HCT116 (cell line): ENCODE results near the gene UPP1. TPM values are rescaled to one million over a fixed set of nuclear protein-coding genes. Genes with fewer than 3 reads are reported as not detected.

Source experiments
- ATAC-seq: fragments of 200-7000 bp; cut with Tn5 transposase; 2 replicates; pipeline ENCODE4 v1.9.1; 2020; ENCODE audit warnings: mild to moderate bottlenecking, moderate library complexity
- BruUV-seq: library from RNA; stranded (reverse); fragments of 400-500 nt; replicated peaks from 2 replicates; lab custom pipeline; 2021; lab: Mats Ljungman, UMichigan
- CTCF ChIA-PET: fragments of 300-600 bp; sonication (Branson Sonifier 250); formaldehyde crosslinking; loops from one replicate; lab custom pipeline; 2021; ENCODE audit warnings: antibody characterized with exemption; lab: Charles Lee
- POLR2A ChIA-PET: fragments of 300-600, 350-600 bp; sonication (Branson Sonifier 250); formaldehyde crosslinking; loops from one replicate; lab custom pipeline; 2021; ENCODE audit warnings: antibody characterized with exemption; lab: Charles Lee
- RAD21 ChIA-PET, 2 experiments: fragments of 300-600 bp; sonication (Branson Sonifier 250); formaldehyde crosslinking; loops; one replicate each; lab custom pipeline; 2023; ENCODE audit warnings: low total read pairs in 2 of 2; ENCODE audit not compliant: uncharacterized antibody in 2 of 2, unreplicated experiment in 2 of 2, low non-redundant PET in 1 of 2; lab: Charles Lee
- DNase-seq: peaks from one replicate; pipeline ENCODE4 v3.0.0-alpha.2; 2010; ENCODE audit warnings: low read depth, low spot score
- H2AFZ ChIP-seq: fragments of 200-600 bp; shearing (Covaris generic), sonication (generic); 2 replicates; pipeline ENCODE4 v1.6.1; 2017; ENCODE audit warnings: low read depth, mixed run types, mixed read lengths, antibody characterized with exemption, low read length; ENCODE audit not compliant: poor library complexity, severe bottlenecking
- H3K27ac ChIP-seq: 2 replicates; pipeline ENCODE4 v1.5.1; 2012; ENCODE audit warnings: low read depth, low read length
- H3K27me3 ChIP-seq: fragments of 200-600 bp; sonication (generic); 2 replicates; pipeline ENCODE4 v1.6.1; 2016; ENCODE audit warnings: mixed run types, low read length, mixed read lengths; ENCODE audit not compliant: insufficient read depth
- H3K36me3 ChIP-seq, 2 experiments: fragments of 200-500 bp in 1 of 2; fragments of 200-600 bp in 1 of 2; sonication (Bioruptor generic) in 1 of 2; sonication (generic) in 1 of 2; 2 replicates each; pipeline versions ENCODE4 v1.5.1 to v1.6.1; 2014 to 2016; ENCODE audit warnings: low read length in 2 of 2, inconsistent platforms in 1 of 2, mixed read lengths in 1 of 2, mixed run types in 1 of 2; ENCODE audit not compliant: insufficient read depth in 2 of 2, control insufficient read depth in 1 of 2
- H3K4me1 ChIP-seq, 2 experiments: fragments of 200-600 bp in 1 of 2; sonication (generic) in 1 of 2; 2 replicates each; pipeline versions ENCODE4 v1.5.1 to v1.6.1; 2012 to 2017; ENCODE audit warnings: low read length in 2 of 2, inconsistent platforms in 1 of 2, mild to moderate bottlenecking in 1 of 2, mixed read lengths in 1 of 2, mixed run types in 1 of 2, moderate library complexity in 1 of 2; ENCODE audit not compliant: insufficient read depth in 2 of 2, control insufficient read depth in 1 of 2
- H3K4me2 ChIP-seq: fragments of 200-600 bp; sonication (generic); 2 replicates; pipeline ENCODE4 v1.6.1; 2017; ENCODE audit warnings: mixed run types, low read length, mixed read lengths
- H3K4me3 ChIP-seq, 2 experiments: fragments of 200-600 bp in 1 of 2; sonication (generic) in 1 of 2; replicated peaks in 1 of 2; 2 replicates each; pipeline ENCODE4 v1.5.1; 2011 to 2016; ENCODE audit warnings: low read length in 2 of 2, control low read depth in 1 of 2, low read depth in 1 of 2, mild to moderate bottlenecking in 1 of 2, mixed read lengths in 1 of 2, mixed run types in 1 of 2
- H3K79me2 ChIP-seq: fragments of 200-600 bp; sonication (generic); 2 replicates; pipeline ENCODE4 v1.6.1; 2017; ENCODE audit warnings: mild to moderate bottlenecking, mixed run types, low read length, moderate library complexity, mixed read lengths; ENCODE audit not compliant: insufficient read depth
- H3K9ac ChIP-seq: fragments of 200-600 bp; sonication (generic); 2 replicates; pipeline ENCODE4 v1.6.1; 2016; ENCODE audit warnings: low read length, mixed read lengths
- H3K9me2 ChIP-seq: fragments of 200-600 bp; sonication (generic), shearing (Covaris generic); 2 replicates; pipeline ENCODE4 v1.6.1; 2017; ENCODE audit warnings: mixed run types, mild to moderate bottlenecking, moderate library complexity; ENCODE audit not compliant: insufficient read depth
- H3K9me3 ChIP-seq, 2 experiments: fragments of 200-500 bp in 1 of 2; fragments of 200-600 bp in 1 of 2; sonication (Bioruptor generic) in 1 of 2; sonication (generic) in 1 of 2; 2 replicates each; pipeline ENCODE4 v1.6.1; 2014 to 2017; ENCODE audit warnings: low read length in 2 of 2, mixed read lengths in 2 of 2, inconsistent platforms in 1 of 2, low read depth in 1 of 2, mild to moderate bottlenecking in 1 of 2, mixed run types in 1 of 2, moderate library complexity in 1 of 2; ENCODE audit not compliant: control insufficient read depth in 1 of 2, insufficient read depth in 1 of 2
- H4K20me1 ChIP-seq: fragments of 200-600 bp; sonication (generic), shearing (Covaris generic); 2 replicates; pipeline ENCODE4 v1.6.1; 2017; ENCODE audit warnings: mixed run types, mild to moderate bottlenecking, moderate library complexity; ENCODE audit not compliant: insufficient read depth
- EGR1 ChIP-seq: IDR thresholded peaks from 2 replicates; pipeline ENCODE4 v1.6.1; 2012; ENCODE audit warnings: low read depth
- ELF1 ChIP-seq: IDR thresholded peaks from 2 replicates; pipeline ENCODE4 v1.6.1; 2012; ENCODE audit warnings: low read depth, borderline replicate concordance
- EZH2 ChIP-seq: fragments of 200-600 bp; sonication (generic); IDR thresholded peaks from 2 replicates; pipeline ENCODE4 v1.6.1; 2017; ENCODE audit warnings: antibody characterized with exemption, mixed run types
- FOSL1 ChIP-seq: IDR thresholded peaks from 2 replicates; pipeline ENCODE4 v1.6.1; 2012; ENCODE audit warnings: low read depth
- JUND ChIP-seq: IDR thresholded peaks from 2 replicates; pipeline ENCODE4 v1.6.1; 2012
- RAD21 ChIP-seq: IDR thresholded peaks from 2 replicates; pipeline ENCODE4 v1.6.1; 2012; ENCODE audit warnings: low read depth, mild to moderate bottlenecking
- REST ChIP-seq: IDR thresholded peaks from 2 replicates; pipeline ENCODE4 v1.6.1; 2012; ENCODE audit warnings: low read depth
- SP1 ChIP-seq: IDR thresholded peaks from 2 replicates; pipeline ENCODE4 v1.6.1; 2012; ENCODE audit warnings: low read depth
- SRF ChIP-seq: IDR thresholded peaks from 2 replicates; pipeline ENCODE4 v1.6.1; 2012; ENCODE audit warnings: low read depth
- TCF7L2 ChIP-seq: IDR thresholded peaks from 2 replicates; pipeline ENCODE4 v1.7.0; 2011; ENCODE audit warnings: borderline replicate concordance, inconsistent platforms; ENCODE audit not compliant: insufficient read depth, insufficient read length; ENCODE audit errors: extremely low read depth
- ZFX ChIP-seq: fragments of 450-650 bp; IDR thresholded peaks from 2 replicates; pipeline ENCODE4 v1.6.1; 2017
- ZNF274 ChIP-seq: fragments of 200-500 bp; sonication (Bioruptor generic); IDR thresholded peaks from 2 replicates; pipeline ENCODE4 v1.6.1; 2014; ENCODE audit warnings: mild to moderate bottlenecking, low read depth, low read length, inconsistent platforms
- intact Hi-C: fragments of 100-400 bp; cut with micrococcal nuclease; formaldehyde crosslinking; loops from 2 replicates; pipeline ENCODE4 v1.10.0; 2022
- total RNA-seq: library from RNA; stranded (reverse); gene quantifications from one replicate; pipeline ENCODE4 v1.2.1, GENCODE V29; 2021; ENCODE audit not compliant: unreplicated experiment
- TF ChIP-seq, protein P1 (sequence below): IDR thresholded peaks from 2 replicates; pipeline ENCODE4 v1.6.1; 2011; ENCODE audit warnings: mild to moderate bottlenecking, low read length, moderate library complexity; ENCODE audit not compliant: insufficient replicate concordance; ENCODE audit errors: extremely low read depth
- TF ChIP-seq, protein P2 (sequence below): IDR thresholded peaks from 2 replicates; pipeline ENCODE4 v1.6.1; 2012

UPP1 gene
- total RNA-seq, 1 experiment from 2014 or later, result 42.7 TPM

- Histone ChIP-seq H4K20me1 (no peaks in the 10 kb centered on the region), H3K4me2 (peak overlapping the region; percentile 95), H3K27me3 (no peaks in the 10 kb centered on the region), H3K4me1 (peaks cover 55 to 79% of the 10 kb centered on the region in 2 experiments), H3K79me2 (peaks cover 3% of the 10 kb centered on the region; the same call in 1 of the 2 replicates), H3K27ac (peak overlapping the region; percentile 31; the same call in 1 of the 2 replicates), H3K9me2 (no peaks in the 10 kb centered on the region), H2AFZ (peak overlapping the region; percentile 94), H3K9me3 (no peaks in the 10 kb centered on the region), H3K4me3 (peak overlapping the region in 1 of 2 experiments; percentile 37; a peak in 1 of 4 replicates), H3K9ac (peak overlapping the region; percentile 49), H3K36me3 (no peaks in the 10 kb centered on the region)
- DNase-seq (no peak), ATAC-seq (no peak)
- no TSS peak for BruUV-seq
- ChIA-PET RAD21 (no interaction called here), CTCF (interaction anchor here (1.0 to 1.5 kb wide), 2 partner anchors 18 to 25 kb away, joined by 3 read pairs; no protein-coding TSS in a partner anchor), POLR2A (interaction anchor here (1.3 to 3.0 kb wide), 3 partner anchors 10 to 85 kb away, joined by 3 to 23 read pairs (median 5); no protein-coding TSS in a partner anchor)
- intact Hi-C loops, result loop anchor here (1.0 kb wide), 1 partner anchor 85 kb away; no protein-coding TSS in a partner anchor
- TF ChIP-seq TCF7L2, result no peak
- no peak for TF ChIP-seq EGR1
- no peak for TF ChIP-seq ZNF274
- no peak for TF ChIP-seq SP1
- TF ChIP-seq ELF1, result no peak
- TF ChIP-seq EZH2, result no peak
- no peak for TF ChIP-seq SRF
- no peak for TF ChIP-seq JUND
- no peak for TF ChIP-seq REST
- TF ChIP-seq, protein P1, sequence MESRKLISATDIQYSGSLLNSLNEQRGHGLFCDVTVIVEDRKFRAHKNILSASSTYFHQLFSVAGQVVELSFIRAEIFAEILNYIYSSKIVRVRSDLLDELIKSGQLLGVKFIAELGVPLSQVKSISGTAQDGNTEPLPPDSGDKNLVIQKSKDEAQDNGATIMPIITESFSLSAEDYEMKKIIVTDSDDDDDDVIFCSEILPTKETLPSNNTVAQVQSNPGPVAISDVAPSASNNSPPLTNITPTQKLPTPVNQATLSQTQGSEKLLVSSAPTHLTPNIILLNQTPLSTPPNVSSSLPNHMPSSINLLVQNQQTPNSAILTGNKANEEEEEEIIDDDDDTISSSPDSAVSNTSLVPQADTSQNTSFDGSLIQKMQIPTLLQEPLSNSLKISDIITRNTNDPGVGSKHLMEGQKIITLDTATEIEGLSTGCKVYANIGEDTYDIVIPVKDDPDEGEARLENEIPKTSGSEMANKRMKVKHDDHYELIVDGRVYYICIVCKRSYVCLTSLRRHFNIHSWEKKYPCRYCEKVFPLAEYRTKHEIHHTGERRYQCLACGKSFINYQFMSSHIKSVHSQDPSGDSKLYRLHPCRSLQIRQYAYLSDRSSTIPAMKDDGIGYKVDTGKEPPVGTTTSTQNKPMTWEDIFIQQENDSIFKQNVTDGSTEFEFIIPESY, result no peak
- TF ChIP-seq, protein P2, sequence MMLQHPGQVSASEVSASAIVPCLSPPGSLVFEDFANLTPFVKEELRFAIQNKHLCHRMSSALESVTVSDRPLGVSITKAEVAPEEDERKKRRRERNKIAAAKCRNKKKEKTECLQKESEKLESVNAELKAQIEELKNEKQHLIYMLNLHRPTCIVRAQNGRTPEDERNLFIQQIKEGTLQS, result no peak
- TF ChIP-seq ZFX, result no peak
- no peak for TF ChIP-seq FOSL1
- TF ChIP-seq RAD21, result no peak
Measured at GRCh38 chr7:48085433-48085791, 3.7 kb upstream of the UPP1 start.
